ENCODE measurements around the gene CLDN22. TPM values are rescaled to one million over a fixed set of nuclear protein-coding genes. Genes with fewer than 3 reads are reported as not detected.

Gene CLDN22
- total RNA-seq, 1 experiment from 2014 or later, result not detected

DNA sequence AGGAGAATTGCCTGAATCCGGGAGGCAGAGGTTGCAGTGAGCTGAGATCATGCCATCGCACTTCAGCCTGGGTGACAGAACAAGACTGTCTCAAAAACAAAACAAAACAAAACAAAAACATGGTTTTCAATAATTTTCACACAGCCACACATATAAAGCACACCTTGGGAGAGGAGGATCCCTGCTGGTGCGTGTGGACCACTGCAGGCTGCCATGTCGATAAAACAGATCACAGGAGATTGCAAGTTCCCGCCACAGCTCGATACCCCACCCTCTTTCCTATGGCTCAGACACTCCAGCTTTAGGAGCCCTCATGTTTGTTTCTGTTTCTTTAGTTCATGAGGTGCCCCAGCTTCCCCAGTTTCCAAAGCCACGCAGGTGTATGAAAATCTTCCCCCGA lies 33.5 kb upstream of the CLDN22 start:
- Histone ChIP-seq H3K27ac (ENCODE audit: low read depth, low read length, poor library complexity, severe bottlenecking) (no peak overlapping the region), H3K4me3 (ENCODE audit: low read depth, low read length, poor library complexity, severe bottlenecking) (no peak overlapping the region), H3K9me3 (ENCODE audit: low read depth, low read length, poor library complexity, severe bottlenecking) (no peaks in the 10 kb centered on the region), H3K4me1 (ENCODE audit: insufficient read depth, low read length, poor library complexity, severe bottlenecking) (peaks cover 4% of the 10 kb centered on the region), H3K36me3 (ENCODE audit: insufficient read depth, low read length, poor library complexity, severe bottlenecking) (no peaks in the 10 kb centered on the region), H3K27me3 (replicated peaks; ENCODE audit: insufficient read depth, low read depth, low read length, poor library complexity) (no peaks in the 10 kb centered on the region)
- intact Hi-C loops (cut with micrococcal nuclease; ENCODE audit: unreplicated experiment), result no loop called here
- CTCF ChIA-PET, result no interaction called here
- no peak for DNase-seq (ENCODE audit: low spot score)
- POLR2A ChIA-PET (ENCODE audit: low non-redundant PET), result no interaction called here
- TF ChIP-seq EZH2 (IDR thresholded peaks at IDR 0.05; ENCODE audit: borderline replicate concordance, low read depth, low read length, poor library complexity, severe bottlenecking) (no peak), CTCF (conservative IDR thresholded peaks at IDR 0.05; ENCODE audit: low read depth, low read length) (no peak)
- BruUV-seq (replicated peaks), result no TSS peak

- H3K27me3 ChIP-seq (replicated peaks; ENCODE audit: insufficient read depth, low read depth, low read length, poor library complexity), result no peaks in the 10 kb centered on the region
- H3K27ac ChIP-seq (ENCODE audit: low read depth, low read length, poor library complexity, severe bottlenecking), result no peak overlapping the region
- CTCF ChIA-PET, result no interaction called here
- no TSS peak for BruUV-seq (replicated peaks)
- H3K36me3 ChIP-seq (ENCODE audit: insufficient read depth, low read length, poor library complexity, severe bottlenecking), result no peaks in the 10 kb centered on the region
- POLR2A ChIA-PET (ENCODE audit: low non-redundant PET), result no interaction called here
- no peak for DNase-seq (ENCODE audit: low spot score)
- H3K4me3 ChIP-seq (ENCODE audit: low read depth, low read length, poor library complexity, severe bottlenecking), result no peak overlapping the region
- H3K4me1 ChIP-seq (ENCODE audit: insufficient read depth, low read length, poor library complexity, severe bottlenecking), result peaks cover 4% of the 10 kb centered on the region
- no peak for TF ChIP-seq EZH2 (IDR thresholded peaks at IDR 0.05; ENCODE audit: borderline replicate concordance, low read depth, low read length, poor library complexity, severe bottlenecking)
- TF ChIP-seq CTCF (conservative IDR thresholded peaks at IDR 0.05; ENCODE audit: low read depth, low read length), result no peak
- intact Hi-C loops (cut with micrococcal nuclease; ENCODE audit: unreplicated experiment), result no loop called here
- no peaks in the 10 kb centered on the region for H3K9me3 ChIP-seq (ENCODE audit: low read depth, low read length, poor library complexity, severe bottlenecking)
These were observed 32.5 kb upstream of the CLDN22 start for GRCh38 chr4:183352546-183352945.

GRCh38 chr4:183350317-183351071 lies 30.4 kb upstream of the CLDN22 start:
- CTCF ChIA-PET, result no interaction called here
- no TSS peak for BruUV-seq (replicated peaks)
- Histone ChIP-seq H3K9me3 (ENCODE audit: low read depth, low read length, poor library complexity, severe bottlenecking) (no peaks in the 10 kb centered on the region), H3K36me3 (ENCODE audit: insufficient read depth, low read length, poor library complexity, severe bottlenecking) (no peaks in the 10 kb centered on the region), H3K27me3 (replicated peaks; ENCODE audit: insufficient read depth, low read depth, low read length, poor library complexity) (no peaks in the 10 kb centered on the region), H3K4me3 (ENCODE audit: low read depth, low read length, poor library complexity, severe bottlenecking) (no peak overlapping the region), H3K4me1 (ENCODE audit: insufficient read depth, low read length, poor library complexity, severe bottlenecking) (peaks cover 3% of the 10 kb centered on the region), H3K27ac (ENCODE audit: low read depth, low read length, poor library complexity, severe bottlenecking) (no peak overlapping the region)
- no peak for DNase-seq (ENCODE audit: low spot score)
- POLR2A ChIA-PET (ENCODE audit: low non-redundant PET), result no interaction called here
- TF ChIP-seq CTCF (conservative IDR thresholded peaks at IDR 0.05; ENCODE audit: low read depth, low read length), result no peak
- no peak for TF ChIP-seq EZH2 (IDR thresholded peaks at IDR 0.05; ENCODE audit: borderline replicate concordance, low read depth, low read length, poor library complexity, severe bottlenecking)
- intact Hi-C loops (cut with micrococcal nuclease; ENCODE audit: unreplicated experiment), result no loop called here
